HG03521 (cell line): ENCODE measurements around the gene A2ML1.
"Not testable (repeated sequence)": the region's sequence is repeated elsewhere in the genome, so short reads cannot be mapped to it uniquely, and the experiment has no call there.

Source experiments
- ATAC-seq: cut with Tn5 transposase; IDR thresholded peaks from one replicate; pipeline ENCODE4 v1.9.1; 2021; ENCODE audit warnings: mild to moderate bottlenecking, moderate library complexity; ENCODE audit not compliant: unreplicated experiment

A2ML1 gene

DNA sequence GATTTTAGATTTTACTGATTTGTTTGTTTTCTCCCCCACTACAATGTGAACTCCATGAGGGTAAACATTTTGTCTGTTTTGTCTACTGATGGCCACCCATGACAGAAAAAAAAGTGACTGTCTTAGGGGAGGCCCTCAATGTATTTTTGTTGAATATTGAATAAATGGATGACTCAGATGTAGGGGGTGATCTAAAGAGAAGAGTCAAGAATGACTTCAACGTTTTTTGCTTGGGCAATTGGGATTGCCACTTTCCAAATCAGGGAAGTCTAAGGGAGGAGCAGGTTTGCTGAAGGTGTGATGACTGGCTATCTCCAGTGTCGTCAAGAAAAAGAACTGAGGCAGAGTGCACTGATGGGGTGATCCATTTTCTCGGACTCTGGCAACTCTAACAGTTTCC is 81.2 kb downstream of the A2ML1 start:
- ATAC-seq: no peak

DNA sequence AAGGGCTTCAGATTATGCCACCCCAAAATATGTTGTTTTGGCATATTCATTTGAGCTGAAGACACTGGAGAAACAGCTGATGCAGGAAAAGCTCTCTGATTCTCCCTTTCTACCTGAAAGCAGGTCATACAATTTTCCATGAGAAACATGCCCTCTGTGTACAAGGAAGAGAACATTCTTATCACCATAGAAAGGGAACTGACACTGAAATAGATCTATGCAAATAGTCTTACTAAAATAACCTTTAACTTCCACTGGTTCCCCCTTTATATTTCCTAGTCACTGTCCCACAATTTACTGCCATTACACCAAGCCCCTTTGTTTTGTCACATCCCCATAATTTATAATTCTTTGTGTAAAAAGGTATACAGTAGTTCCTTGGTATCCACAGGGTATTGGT is 82.2 kb downstream of the A2ML1 start:
- ATAC-seq: no peak

DNA sequence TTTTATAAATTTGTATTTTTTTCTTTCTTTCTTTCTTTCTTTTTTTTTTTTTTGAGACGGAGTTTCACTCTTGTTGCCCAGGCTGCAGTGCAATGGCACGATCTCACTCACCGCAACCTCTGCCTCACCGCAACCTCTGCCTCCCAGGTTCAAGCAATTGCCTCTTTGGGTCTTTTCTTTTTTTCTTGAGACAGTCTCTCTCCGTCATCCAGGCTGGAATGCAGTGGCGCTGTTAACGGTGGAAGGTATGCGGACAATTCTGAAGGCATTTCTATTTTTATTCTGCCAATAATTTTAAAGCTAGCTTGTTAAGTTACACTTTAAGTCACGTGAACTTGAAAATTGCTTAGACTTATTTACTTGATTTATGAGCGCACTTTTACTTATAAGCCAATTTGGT is 83.1 kb downstream of the A2ML1 start:
- no peak for ATAC-seq

DNA sequence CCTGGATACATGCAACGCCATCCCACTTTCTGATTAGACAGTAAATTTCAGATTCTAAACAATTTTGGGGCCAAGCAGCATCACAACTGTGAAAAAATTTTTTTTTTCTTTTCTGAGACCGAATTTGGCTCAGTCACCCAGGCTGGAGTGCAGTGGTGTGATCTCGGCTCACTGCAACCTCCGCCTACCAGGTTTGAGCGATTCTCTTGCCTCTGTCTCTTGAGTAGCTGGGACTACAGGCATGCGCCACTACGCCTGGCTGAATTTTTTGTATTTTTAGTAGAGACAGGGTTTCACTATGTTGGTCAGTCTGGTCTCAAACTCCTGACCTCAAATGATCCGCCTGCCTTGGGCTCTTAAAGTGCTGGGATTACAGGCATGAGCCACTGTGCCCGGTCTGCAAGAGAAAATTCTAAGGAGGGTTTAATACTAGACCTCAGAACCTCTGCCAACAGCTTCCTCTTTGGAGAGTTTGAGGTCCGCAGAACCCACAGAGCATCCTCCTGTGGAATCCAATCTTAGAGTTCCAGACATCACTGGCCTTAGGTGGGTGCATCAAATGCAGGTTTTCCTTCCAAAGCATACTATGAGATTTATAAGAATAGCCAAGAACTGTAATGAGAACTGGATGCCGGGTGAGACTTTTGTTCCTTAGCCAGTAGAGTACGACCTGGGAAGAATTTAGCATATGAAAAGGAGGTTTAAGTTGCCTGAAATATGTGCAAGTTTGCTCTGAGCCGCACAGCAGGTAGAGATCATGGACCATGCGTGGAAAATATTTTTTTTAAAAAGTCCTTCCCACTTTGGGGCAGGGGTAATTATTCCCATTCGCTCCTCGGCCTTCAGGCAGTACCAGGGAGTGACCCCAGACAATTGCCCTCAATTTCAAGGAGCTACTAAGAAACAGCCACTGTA is 84.1 kb downstream of the A2ML1 start:
- ATAC-seq: no peak

DNA sequence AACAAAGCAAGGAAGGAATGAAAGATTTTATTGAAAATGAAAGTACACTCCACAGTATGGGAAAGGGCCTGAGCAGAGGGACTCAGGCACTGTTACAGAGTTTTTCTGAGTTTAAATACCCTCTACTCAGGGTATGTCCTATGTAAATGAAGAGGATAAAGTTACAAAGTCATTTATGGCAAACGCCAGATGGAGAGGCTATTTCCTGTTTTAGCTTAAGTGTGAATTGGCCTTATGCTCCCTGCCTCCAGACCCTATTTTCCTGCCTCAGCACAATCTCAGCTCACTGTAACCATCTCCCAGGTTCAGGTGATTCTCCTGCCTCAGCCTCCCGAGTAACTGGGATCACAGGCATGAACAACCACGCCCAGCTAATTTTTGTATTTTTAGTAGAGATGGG is 85.1 kb downstream of the A2ML1 start:
- no peak for ATAC-seq

DNA sequence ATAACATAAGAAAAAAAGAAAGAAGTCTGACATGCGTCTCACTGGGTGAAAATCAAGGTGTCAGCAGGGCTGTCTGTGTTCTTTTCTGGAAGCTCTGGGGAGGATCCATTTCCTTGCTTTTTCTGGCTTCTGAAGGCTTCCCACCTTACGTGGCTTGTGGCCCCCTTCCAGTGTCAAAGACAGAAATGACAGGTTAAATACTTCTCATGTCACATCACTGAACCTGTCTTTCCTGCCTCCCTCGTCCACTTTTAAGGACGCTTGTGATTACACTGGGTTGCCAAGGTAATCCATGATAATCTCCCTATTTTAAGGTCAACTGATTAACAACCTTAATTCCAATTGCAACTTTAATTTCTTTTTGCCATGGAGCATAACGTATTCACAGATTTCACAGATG is 87.3 kb downstream of the A2ML1 start:
- ATAC-seq: no peak

DNA sequence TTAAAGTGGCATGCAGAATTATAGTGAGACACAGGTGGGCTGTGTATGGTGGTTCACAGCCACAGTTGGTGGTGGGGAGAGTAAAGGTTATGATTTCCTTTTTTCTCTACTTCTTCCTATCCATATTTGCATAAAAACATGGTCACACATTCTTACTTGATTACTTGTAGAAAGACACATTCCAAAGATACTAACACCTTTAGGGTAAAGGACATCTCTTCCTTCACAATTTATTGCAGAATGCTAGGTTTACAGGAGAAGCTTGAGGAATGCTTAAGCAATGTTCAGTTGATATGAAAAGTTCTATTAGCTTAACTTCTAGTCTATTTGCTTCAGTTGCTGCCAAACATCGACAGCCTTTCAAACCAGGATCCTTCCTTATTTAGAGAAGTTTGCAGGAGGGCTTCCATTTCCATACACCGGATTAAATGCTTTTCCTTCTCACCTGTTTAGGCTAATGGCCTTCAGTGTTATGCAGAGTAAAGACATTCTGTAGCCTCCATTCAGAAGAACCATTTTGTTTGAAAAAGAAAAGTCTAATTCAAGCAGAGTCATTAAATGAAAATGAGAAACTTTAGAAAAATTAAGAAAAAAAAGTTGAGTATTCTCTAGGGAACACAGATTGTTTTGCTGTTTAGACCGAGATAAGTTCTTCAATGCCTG is 89.3 kb downstream of the A2ML1 start:
- no peak for ATAC-seq

DNA sequence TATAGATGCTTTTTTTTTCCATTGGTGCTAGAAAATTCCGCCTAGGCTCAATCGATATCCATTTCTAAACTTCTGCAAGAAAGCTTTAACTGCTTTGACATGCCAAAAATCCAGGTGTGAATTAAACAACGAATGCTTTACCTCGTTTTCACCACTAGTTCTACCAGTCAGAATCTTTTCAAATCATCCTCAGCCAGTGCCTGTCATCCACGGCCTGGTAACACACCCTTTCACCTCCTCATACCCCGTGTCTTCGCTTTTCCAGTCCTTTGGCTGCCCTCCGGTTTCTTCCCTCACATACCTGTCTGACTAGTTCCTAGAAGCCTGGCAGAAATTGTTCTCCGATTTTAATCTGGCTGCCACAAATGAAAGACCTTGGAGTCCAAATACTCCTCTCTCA is 90.5 kb downstream of the A2ML1 start:
- ATAC-seq: no peak

DNA sequence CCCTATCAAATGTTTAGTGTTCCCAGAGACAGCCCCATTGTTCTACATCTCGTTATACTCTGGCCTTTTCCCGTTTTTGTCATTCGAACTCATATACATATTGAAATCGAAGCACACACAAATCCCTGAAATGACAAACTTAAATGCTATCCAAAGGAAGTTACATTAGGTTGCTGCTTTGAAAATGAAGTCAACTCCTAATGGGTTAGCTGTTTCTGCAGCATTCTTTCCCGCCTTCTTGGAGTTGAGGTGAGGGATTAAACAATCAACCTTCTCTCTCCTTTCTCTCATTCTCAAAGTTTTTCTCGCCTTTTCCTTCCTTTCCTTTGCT is 91.2 kb downstream of the A2ML1 start:
- ATAC-seq: no peak

DNA sequence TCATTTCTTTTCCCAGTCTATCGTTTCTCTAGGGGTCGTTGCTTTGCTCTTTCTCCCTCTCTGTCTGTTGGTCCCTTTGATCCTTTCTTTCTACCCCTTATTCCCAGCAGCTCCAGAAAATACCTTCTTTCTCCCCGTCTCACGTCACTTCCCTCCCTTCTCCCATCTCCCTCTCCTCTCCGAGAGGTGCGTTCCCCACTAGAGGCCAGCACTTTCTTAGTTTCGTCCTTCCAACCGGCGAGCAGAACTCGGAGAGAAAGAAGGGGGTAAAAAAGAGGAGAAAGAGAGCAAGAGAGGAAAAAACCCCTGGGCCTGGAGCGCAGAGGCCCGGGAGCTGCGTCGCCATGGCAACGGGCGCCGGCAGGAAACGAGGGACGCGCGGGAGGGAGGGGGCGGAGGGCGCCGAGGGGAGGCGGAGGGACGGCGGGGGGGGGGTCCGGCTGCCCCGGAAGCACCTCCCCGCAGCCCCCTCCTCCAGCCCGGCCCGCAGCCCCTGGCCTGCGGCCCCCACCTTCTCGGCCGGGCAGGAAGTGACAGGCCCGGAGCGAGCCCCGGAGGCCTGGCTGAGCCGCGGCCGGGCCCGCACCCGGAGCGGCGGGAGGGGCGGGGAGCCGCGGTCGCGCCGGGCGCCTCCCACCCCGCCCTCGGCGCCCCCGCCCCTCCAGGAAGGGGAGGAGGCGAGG is 91.8 kb downstream of the A2ML1 start, which contains the start of gene PHC1:
Gene PHC1 (plus strand): TSS at position 477 of the 683 bp plus-strand sequence. CDS start 3,169 bp downstream, outside the sequence.
- ATAC-seq: peak; percentile 46

DNA sequence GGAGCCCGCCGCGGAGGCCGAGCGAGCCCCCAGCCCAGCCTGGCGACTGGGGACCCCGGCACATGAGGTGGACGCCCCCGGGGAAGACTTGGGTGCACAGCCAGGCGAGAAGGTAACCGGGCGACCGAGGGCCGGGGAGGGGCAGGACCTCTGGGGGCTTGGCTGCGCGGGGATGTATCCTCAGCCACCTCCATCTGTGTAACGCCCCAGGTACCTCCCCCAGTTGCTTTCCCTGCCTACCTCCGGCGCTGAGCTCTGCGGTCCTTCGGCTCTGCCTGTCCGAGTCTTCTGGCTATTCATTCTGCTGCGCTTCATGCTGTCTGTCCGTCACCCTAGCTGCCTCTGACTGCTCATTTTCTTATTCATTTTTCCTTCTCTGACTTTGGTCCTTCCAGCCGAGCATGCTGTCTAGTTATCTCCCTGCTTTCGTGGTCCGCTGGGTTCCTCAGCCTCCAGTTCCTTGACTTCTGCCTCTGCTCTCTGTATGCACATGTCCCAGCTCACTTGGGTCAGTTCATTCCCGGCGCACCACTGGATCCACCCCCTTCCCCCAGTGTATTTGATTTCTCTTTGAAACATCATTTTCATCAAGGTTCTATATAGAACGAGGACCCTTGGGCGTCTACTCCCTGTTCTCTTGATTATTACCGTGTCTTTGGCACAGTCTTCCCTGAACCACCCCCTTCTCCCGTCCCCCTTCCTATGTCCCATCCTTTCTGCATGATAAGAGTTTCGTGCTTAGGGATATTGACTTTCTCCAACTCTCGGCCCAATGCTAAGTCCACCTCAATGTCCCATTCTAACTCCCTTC is 92.5 kb downstream of the A2ML1 start:
- peak; percentile 50 for ATAC-seq

DNA sequence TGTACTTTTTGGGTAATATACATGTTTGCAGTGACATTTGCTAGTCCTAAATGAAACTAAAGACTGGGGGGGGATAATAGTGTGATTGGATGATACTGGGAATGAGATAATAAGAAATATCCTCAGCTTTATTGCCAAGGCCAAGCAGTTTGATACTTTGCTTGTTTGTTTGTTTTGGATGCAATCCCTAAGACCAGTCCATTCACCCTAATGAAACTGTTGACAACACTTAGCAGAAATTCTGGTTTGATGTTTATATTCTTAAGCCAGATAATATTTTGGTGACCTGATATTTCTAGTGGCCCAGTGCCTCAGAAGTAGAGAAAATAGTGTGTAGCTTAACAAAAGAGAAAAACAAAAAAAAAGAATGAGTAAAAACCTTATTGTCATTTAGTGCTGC is 93.7 kb downstream of the A2ML1 start:
- ATAC-seq: no peak

DNA sequence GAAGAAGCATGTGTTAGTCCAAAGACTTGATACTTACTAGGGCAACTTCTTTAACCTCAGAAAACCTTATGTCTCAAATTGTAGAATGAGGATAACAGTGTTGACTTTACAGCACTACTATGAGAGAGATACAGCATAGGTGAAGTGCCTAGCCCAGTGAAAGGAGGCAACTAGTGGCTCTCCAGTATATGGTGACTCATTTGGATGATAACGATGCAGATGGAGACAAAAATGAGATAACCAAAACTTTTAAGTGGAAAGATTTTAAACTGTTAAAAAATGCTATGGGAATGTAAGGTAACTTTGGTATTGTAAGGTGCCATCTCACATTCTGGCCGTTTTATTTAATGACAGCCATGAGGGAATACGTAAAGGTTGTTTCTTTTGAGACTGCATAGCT is 94.6 kb downstream of the A2ML1 start:
- no peak for ATAC-seq

DNA sequence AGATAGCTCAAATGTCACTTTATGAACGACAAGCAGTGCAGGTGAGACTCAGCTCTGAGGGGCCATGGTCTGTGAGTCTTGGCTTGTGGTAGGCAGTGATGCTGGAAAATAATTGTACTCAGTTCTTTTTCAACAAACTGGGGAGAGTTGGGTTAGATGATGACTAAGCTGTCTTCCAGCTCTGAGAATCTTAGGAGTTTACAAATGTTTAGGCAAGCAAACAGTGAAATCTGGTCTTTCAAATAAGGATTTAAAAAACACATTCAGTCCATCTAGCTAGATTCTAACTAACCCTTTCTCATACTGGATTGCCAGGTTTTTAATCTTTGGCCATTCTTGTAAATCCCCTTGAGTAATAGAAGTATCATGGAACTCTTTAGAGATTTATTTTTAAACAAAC is 95.3 kb downstream of the A2ML1 start:
- no peak for ATAC-seq

DNA sequence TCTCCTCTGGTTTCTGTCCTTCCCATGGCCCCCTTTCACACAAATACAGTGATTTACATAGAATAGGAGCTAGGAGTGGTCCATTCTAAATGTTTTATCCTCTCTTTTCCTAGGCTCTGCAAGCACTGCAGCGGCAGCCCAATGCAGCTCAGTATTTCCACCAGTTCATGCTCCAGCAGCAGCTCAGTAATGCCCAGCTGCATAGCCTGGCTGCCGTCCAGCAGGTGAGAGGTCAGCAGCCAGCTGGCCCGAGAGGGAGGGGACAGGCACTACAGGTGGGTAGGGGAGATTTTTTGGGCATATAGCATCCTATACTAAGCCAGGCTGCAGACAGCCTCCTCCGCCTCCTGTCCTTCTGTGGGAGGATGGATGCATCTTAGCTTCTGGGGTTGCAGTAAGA is 97.2 kb downstream of the A2ML1 start:
- not testable (repeated sequence) for ATAC-seq

DNA sequence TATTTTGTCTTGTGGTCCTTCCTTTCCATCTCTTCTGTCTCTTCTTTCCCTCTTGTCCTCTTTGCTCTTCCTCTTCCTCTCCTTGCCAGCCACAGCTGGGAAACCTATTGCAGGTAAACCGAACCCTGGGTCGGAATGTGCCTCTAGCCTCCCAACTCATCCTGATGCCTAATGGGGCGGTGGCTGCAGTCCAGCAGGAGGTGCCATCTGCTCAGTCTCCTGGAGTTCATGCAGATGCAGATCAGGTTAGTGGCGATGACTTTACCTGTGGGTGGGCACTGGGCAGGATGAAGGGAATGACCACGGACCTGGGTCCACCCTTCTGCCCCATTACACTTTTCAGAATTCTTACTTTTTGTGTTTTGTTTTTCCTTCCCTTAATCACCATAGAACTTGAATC is 100.1 kb downstream of the A2ML1 start:
- ATAC-seq: no peak
